Neural cell (in vitro differentiated cells): ENCODE data around the gene CAVIN1. TPM values are rescaled to one million over a fixed set of nuclear protein-coding genes. Genes with fewer than 3 reads are reported as not detected.

Experiments
- H2AFZ ChIP-seq: fragments of 200-600, 300-800 bp; sonication (generic), shearing (Covaris generic); 2 replicates; pipeline ENCODE4 v1.6.0; 2014; ENCODE audit warnings: low read depth, mild to moderate bottlenecking, antibody characterized with exemption, low read length, moderate library complexity
- H3F3A ChIP-seq: fragments of 200-600 bp; shearing (Covaris generic); 2 replicates; pipeline ENCODE4 v1.6.1; 2016; ENCODE audit warnings: mild to moderate bottlenecking, moderate library complexity, mixed read lengths, antibody characterized with exemption, low read length; ENCODE audit not compliant: insufficient read depth, poor library complexity, severe bottlenecking
- H3K27ac ChIP-seq: fragments of 200-600, 300-800 bp; sonication (generic), shearing (Covaris generic); 2 replicates; pipeline ENCODE4 v1.5.1; 2014; ENCODE audit warnings: mild to moderate bottlenecking, low read length, moderate library complexity
- H3K27me3 ChIP-seq: fragments of 300-800, 200-600 bp; sonication (generic), shearing (Covaris generic); 2 replicates; pipeline ENCODE4 v1.6.0; 2014; ENCODE audit warnings: mild to moderate bottlenecking, low read depth, low read length, moderate library complexity; ENCODE audit not compliant: insufficient read depth
- H3K36me3 ChIP-seq: fragments of 300-800, 200-600 bp; sonication (generic), shearing (Covaris generic); 2 replicates; pipeline ENCODE4 v1.5.1; 2014; ENCODE audit warnings: mild to moderate bottlenecking, antibody characterized with exemption, low read length, moderate library complexity; ENCODE audit not compliant: insufficient read depth
- H3K4me2 ChIP-seq: fragments of 300-800, 200-600 bp; sonication (generic), shearing (Covaris generic); 2 replicates; pipeline ENCODE4 v1.6.0; 2014; ENCODE audit warnings: mild to moderate bottlenecking, low read length
- H3K4me3 ChIP-seq: fragments of 300-800, 200-600 bp; sonication (generic), shearing (Covaris generic); 2 replicates; pipeline ENCODE4 v1.5.1; 2014; ENCODE audit warnings: mild to moderate bottlenecking, low read length, moderate library complexity
- H3K79me2 ChIP-seq: fragments of 200-600 bp; shearing (Covaris generic); replicated peaks from 2 replicates; pipeline ENCODE4 v1.6.0; 2014; ENCODE audit warnings: mild to moderate bottlenecking, low read length, moderate library complexity; ENCODE audit not compliant: insufficient read depth
- H3K9ac ChIP-seq: fragments of 300-800, 200-600 bp; sonication (generic), shearing (Covaris generic); 2 replicates; pipeline ENCODE4 v1.6.1; 2016; ENCODE audit warnings: mild to moderate bottlenecking, low read length, mixed read lengths
- H3K9me2 ChIP-seq: fragments of 200-600 bp; shearing (Covaris generic); 2 replicates; pipeline ENCODE4 v1.6.1; 2016; ENCODE audit warnings: mild to moderate bottlenecking, low read length, mixed read lengths; ENCODE audit not compliant: insufficient read depth
- H3K9me3 ChIP-seq: fragments of 200-600, 300-800 bp; sonication (generic), shearing (Covaris generic); 2 replicates; pipeline ENCODE4 v1.6.1; 2016; ENCODE audit warnings: mild to moderate bottlenecking, mixed run types, low read length, moderate library complexity, mixed read lengths
- H4K20me1 ChIP-seq: fragments of 200-600 bp; shearing (Covaris generic); 2 replicates; pipeline ENCODE4 v1.6.1; 2016; ENCODE audit warnings: mild to moderate bottlenecking, mixed run types; ENCODE audit not compliant: insufficient read depth
- CTCF ChIP-seq: fragments of 450-650 bp; IDR thresholded peaks from 2 replicates; pipeline ENCODE4 v1.5.1; 2014; ENCODE audit warnings: antibody characterized with exemption, mild to moderate bottlenecking, moderate library complexity; ENCODE audit not compliant: poor library complexity, severe bottlenecking
- EP300 ChIP-seq: fragments of 450-650 bp; conservative IDR thresholded peaks from 2 replicates; pipeline ENCODE4 v1.6.1; 2014; ENCODE audit warnings: antibody characterized with exemption, mild to moderate bottlenecking, moderate library complexity; ENCODE audit not compliant: poor library complexity, severe bottlenecking
- EZH2 ChIP-seq: fragments of 200-600, 300-800 bp; shearing (Covaris generic), sonication (generic); IDR thresholded peaks from 2 replicates; pipeline ENCODE4 v1.6.1; 2014; ENCODE audit warnings: antibody characterized with exemption, low read length, borderline replicate concordance, mild to moderate bottlenecking; ENCODE audit not compliant: insufficient read depth, poor library complexity, severe bottlenecking
- MXI1 ChIP-seq: fragments of 450-650 bp; conservative IDR thresholded peaks from 2 replicates; pipeline ENCODE4 v1.6.1; 2014; ENCODE audit warnings: antibody characterized with exemption, mild to moderate bottlenecking; ENCODE audit not compliant: poor library complexity, severe bottlenecking
- POLR2AphosphoS5 ChIP-seq: IDR thresholded peaks from 2 replicates; pipeline ENCODE4 v1.6.1; 2012
- RAD21 ChIP-seq: fragments of 450-650 bp; conservative IDR thresholded peaks from 2 replicates; pipeline ENCODE4 v1.6.1; 2014; ENCODE audit warnings: antibody characterized with exemption, mild to moderate bottlenecking, moderate library complexity
- SMC3 ChIP-seq: fragments of 450-650 bp; conservative IDR thresholded peaks from 2 replicates; pipeline ENCODE4 v1.6.1; 2014; ENCODE audit warnings: antibody characterized with exemption, mild to moderate bottlenecking, moderate library complexity; ENCODE audit not compliant: poor library complexity
- TAF1 ChIP-seq: IDR thresholded peaks from 2 replicates; pipeline ENCODE4 v1.6.1; 2012; ENCODE audit warnings: low read depth
- polyA plus RNA-seq: library from polyadenylated mRNA; depleted of rRNA; stranded (reverse); fragments of >200 nt; gene quantifications from 2 replicates; pipeline ENCODE4 v1.2.3, GENCODE V29; 2014
- TF ChIP-seq, protein P1 (sequence below): IDR thresholded peaks from 2 replicates; pipeline ENCODE4 v1.6.1; 2012; ENCODE audit warnings: borderline replicate concordance

The CAVIN1 gene
- polyA plus RNA-seq, 1 donor from 2014 or later, result 0.07 TPM

- TF ChIP-seq EZH2, result no peak
- no peak for TF ChIP-seq EP300
- TF ChIP-seq RAD21, result peak; percentile 71
- TF ChIP-seq SMC3, result peak; percentile 76
- no peak for TF ChIP-seq POLR2AphosphoS5
- TF ChIP-seq, protein P1, sequence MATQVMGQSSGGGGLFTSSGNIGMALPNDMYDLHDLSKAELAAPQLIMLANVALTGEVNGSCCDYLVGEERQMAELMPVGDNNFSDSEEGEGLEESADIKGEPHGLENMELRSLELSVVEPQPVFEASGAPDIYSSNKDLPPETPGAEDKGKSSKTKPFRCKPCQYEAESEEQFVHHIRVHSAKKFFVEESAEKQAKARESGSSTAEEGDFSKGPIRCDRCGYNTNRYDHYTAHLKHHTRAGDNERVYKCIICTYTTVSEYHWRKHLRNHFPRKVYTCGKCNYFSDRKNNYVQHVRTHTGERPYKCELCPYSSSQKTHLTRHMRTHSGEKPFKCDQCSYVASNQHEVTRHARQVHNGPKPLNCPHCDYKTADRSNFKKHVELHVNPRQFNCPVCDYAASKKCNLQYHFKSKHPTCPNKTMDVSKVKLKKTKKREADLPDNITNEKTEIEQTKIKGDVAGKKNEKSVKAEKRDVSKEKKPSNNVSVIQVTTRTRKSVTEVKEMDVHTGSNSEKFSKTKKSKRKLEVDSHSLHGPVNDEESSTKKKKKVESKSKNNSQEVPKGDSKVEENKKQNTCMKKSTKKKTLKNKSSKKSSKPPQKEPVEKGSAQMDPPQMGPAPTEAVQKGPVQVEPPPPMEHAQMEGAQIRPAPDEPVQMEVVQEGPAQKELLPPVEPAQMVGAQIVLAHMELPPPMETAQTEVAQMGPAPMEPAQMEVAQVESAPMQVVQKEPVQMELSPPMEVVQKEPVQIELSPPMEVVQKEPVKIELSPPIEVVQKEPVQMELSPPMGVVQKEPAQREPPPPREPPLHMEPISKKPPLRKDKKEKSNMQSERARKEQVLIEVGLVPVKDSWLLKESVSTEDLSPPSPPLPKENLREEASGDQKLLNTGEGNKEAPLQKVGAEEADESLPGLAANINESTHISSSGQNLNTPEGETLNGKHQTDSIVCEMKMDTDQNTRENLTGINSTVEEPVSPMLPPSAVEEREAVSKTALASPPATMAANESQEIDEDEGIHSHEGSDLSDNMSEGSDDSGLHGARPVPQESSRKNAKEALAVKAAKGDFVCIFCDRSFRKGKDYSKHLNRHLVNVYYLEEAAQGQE, result no peak
- no peak for TF ChIP-seq MXI1
- peak; percentile 65 for TF ChIP-seq CTCF
- TF ChIP-seq TAF1, result no peak
- Histone ChIP-seq H4K20me1 (no peaks in the 10 kb centered on the region), H3K27ac (no peak overlapping the region), H3F3A (no peaks in the 10 kb centered on the region), H3K9me3 (no peaks in the 10 kb centered on the region), H3K36me3 (no peaks in the 10 kb centered on the region), H3K79me2 (no peaks in the 10 kb centered on the region), H3K9ac (no peak overlapping the region), H2AFZ (no peak overlapping the region), H3K4me2 (no peak overlapping the region), H3K4me3 (no peak overlapping the region), H3K27me3 (no peaks in the 10 kb centered on the region), H3K9me2 (no peaks in the 10 kb centered on the region)
Measured at GRCh38 chr17:42405963-42406495, 17.0 kb downstream of the CAVIN1 start.

DNA sequence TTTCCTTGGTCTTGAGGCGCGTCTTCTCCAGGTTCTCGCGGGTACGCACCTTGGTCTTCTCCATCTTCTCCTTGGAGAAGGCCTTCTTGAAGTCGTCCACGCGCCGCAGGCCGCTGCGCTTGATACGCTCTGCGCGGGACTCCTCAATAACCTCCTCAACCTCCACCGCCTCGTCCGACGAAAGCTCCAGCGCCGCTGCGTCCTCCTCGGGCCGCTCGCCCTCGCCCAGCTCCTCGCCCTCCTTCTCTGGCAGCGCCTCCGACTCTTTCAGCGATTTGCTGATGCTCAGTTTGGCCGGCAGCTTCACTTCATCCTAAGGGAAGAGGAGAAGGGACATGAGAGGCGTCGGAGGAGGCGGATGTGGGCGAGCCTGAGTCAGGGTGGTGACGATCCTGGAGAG, 18.0 kb downstream of the CAVIN1 start:
- Histone ChIP-seq H3K27ac (no peak overlapping the region), H4K20me1 (no peaks in the 10 kb centered on the region), H3F3A (no peaks in the 10 kb centered on the region), H3K79me2 (no peaks in the 10 kb centered on the region), H3K9me2 (no peaks in the 10 kb centered on the region), H3K4me2 (no peak overlapping the region), H3K9me3 (no peaks in the 10 kb centered on the region), H3K4me3 (no peak overlapping the region), H2AFZ (no peak overlapping the region), H3K27me3 (no peaks in the 10 kb centered on the region), H3K9ac (no peak overlapping the region), H3K36me3 (no peaks in the 10 kb centered on the region)
- no peak for TF ChIP-seq EZH2
- TF ChIP-seq POLR2AphosphoS5, result no peak
- no peak for TF ChIP-seq MXI1
- no peak for TF ChIP-seq SMC3
- TF ChIP-seq, protein P1, result no peak
- TF ChIP-seq TAF1, result no peak
- TF ChIP-seq EP300, result no peak
- TF ChIP-seq CTCF, result no peak
